Hepatocyte (in vitro differentiated cells): Measurements from ENCODE around the gene STX1B.

ENCODE experiments used
- EZH2phosphoT487 ChIP-seq: fragments of 200-600 bp; sonication (generic); IDR thresholded peaks from one replicate; pipeline ENCODE4 v1.6.1; 2018; ENCODE audit warnings: antibody characterized with exemption, mild to moderate bottlenecking, low read depth, moderate library complexity; ENCODE audit not compliant: unreplicated experiment, severe bottlenecking
- TF ChIP-seq, protein P1 (sequence below): fragments of 200-600 bp; sonication (generic); IDR thresholded peaks from 2 replicates; pipeline ENCODE4 v1.5.1; 2016; ENCODE audit warnings: antibody characterized with exemption, mild to moderate bottlenecking; ENCODE audit not compliant: poor library complexity

DNA sequence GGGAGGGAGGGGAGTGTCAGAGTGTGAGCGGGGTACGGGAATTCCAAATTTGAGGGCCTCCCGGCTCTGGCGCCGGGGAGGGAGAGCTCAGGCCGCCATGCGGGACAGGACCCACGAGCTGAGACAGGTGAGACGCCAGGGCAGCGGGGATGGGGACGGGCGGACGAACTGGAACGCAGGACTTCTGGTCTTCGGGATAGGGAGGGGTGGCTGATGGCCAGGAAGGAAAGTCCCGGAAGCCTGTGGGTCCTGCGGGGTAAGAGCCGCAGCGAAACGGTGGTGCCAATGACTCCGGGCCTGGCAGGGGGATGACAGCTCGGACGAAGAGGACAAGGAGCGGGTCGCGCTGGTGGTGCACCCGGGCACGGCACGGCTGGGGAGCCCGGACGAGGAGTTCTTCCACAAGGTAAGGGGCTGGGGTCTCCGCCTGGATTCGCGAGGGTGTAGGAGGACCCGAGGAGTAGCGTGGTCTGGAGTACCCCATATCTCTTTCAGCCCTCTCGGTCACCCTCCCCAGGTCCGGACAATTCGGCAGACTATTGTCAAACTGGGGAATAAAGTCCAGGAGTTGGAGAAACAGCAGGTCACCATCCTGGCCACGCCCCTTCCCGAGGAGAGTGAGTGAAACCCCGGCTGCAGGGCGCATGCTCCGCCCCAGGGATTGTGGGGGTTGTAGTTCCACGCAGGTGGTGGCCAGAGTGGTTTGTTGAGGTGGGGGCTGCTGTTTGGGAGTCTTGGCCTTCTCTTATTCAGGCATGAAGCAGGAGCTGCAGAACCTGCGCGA, 23.5 kb upstream of the STX1B start:
- TF ChIP-seq, protein P1, sequence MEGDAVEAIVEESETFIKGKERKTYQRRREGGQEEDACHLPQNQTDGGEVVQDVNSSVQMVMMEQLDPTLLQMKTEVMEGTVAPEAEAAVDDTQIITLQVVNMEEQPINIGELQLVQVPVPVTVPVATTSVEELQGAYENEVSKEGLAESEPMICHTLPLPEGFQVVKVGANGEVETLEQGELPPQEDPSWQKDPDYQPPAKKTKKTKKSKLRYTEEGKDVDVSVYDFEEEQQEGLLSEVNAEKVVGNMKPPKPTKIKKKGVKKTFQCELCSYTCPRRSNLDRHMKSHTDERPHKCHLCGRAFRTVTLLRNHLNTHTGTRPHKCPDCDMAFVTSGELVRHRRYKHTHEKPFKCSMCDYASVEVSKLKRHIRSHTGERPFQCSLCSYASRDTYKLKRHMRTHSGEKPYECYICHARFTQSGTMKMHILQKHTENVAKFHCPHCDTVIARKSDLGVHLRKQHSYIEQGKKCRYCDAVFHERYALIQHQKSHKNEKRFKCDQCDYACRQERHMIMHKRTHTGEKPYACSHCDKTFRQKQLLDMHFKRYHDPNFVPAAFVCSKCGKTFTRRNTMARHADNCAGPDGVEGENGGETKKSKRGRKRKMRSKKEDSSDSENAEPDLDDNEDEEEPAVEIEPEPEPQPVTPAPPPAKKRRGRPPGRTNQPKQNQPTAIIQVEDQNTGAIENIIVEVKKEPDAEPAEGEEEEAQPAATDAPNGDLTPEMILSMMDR, result no peak
- TF ChIP-seq EZH2phosphoT487, result no peak
